Suppressor macrophage treated with lipopolysaccharide for 1 hour (primary cell): ENCODE results near the gene HS2ST1.
"Not testable (repeated sequence)": the region's sequence is repeated elsewhere in the genome, so short reads cannot be mapped to it uniquely, and the experiment has no call there.

Source experiments
- DNase-seq, 3 donors: peaks; one replicate each; pipeline ENCODE4 v3.0.0-alpha.2; 2020 to 2022

HS2ST1 gene

GRCh38 chr1:87028576-87028975 lies 114.1 kb downstream of the HS2ST1 start:
- DNase-seq, result no peak

GRCh38 chr1:87030740-87031690 lies 116.6 kb downstream of the HS2ST1 start:
- no peak for DNase-seq

DNA sequence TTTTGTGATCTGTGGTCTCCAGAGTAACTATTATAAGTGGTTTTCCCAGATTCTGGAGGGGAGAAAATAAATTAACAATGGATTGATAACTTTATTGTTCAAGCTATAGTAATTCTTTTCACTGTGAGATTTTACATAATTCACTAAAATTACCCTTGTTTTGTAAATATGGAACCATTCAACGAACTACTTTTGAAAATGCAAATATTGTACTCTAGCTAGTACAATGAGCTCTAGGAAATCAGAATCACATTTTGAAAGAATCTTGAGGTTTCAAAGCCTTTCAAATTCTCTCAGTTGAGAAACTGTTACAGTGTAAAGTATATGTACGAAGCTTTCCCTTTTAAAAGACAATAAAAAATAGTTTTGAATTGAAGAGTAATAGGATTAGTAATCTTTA lies 119.9 kb downstream of the HS2ST1 start:
- DNase-seq, result no peak

GRCh38 chr1:87039096-87039495 lies 124.7 kb downstream of the HS2ST1 start:
- DNase-seq, result no peak

DNA sequence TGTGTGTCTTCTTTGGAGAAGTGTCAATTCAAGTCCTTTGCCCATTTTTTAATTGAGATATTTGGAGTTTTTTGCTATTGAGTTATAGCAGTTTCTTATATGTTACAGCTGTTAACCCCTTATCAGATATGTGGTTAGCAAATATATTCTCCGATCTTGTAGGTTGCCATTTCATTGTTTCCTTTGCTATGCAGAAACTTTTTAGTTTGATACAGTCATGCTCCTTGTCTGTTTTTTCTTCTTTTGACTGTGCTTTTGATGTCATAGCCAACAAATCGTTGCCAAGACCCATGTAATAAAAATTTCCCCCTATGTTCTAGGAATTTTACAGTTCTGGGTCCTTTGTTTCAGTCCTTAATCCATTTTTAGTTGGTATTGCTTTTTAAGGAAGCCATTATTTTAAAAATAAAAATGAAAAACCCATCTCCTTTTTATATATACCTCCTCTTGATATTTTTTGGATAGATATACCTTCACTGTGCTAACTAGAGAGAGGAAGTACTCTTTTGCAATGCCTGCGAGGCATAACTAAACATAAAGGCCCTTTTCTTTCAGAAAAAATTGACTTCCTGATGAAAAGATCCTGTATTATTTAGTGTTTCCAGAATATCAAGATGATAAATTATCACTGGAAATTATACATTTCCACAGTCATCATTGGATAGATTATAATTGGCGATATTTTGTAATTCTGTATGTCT lies 127.8 kb downstream of the HS2ST1 start:
- peak in 1 of 3 donors; percentile 6 for DNase-seq

- DNase-seq, result no peak
Measured at GRCh38 chr1:87044424-87044823, 130.0 kb downstream of the HS2ST1 start.

DNA sequence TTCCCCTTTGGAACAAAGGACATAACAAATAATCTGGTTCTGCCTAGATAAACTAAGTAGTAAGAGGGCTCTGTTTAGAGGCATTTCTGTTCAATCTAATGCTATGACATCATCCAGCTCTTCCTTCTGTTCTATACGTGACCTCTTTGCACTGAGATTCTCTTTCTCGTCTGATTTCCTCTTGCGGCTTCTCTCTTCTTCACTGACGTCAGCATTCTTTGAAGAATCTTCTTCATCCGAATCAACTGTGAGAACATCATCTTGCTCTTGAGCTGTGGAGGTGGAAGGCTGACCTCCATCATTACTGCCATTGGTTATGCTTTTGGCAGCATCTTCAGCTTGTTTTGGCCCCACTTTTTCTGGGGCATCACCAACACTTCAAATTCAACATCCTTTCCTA lies 130.4 kb downstream of the HS2ST1 start:
- DNase-seq, result no peak

DNA sequence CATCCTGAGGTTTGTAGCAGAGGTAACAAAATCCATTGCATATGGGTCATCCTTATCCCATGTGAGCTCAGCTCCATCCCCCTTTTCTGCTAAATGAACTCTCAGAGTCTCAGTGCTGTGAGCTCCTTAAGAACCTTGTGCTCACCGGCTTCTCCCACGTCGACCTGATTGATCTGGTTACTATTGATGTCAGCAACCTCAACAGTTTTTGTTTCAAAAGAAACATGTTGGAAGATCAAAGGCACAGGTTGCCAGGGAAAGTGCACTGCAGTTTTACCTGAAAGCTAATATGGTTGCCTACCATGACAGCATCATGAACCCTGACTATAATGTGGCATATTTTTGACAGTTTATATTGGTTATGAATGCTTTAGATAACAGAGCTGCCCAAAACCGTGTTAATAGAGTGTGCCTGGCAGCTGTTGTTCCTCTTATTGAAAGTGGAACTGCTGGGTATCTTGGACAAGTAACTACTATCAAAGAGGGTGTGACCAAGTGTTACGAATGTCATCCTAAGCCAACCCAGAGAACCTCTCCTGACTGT lies 131.4 kb downstream of the HS2ST1 start:
- peak in 1 of 3 donors; percentile 2 for DNase-seq

GRCh38 chr1:87046951-87047350 lies 132.5 kb downstream of the HS2ST1 start:
- no peak for DNase-seq

DNA sequence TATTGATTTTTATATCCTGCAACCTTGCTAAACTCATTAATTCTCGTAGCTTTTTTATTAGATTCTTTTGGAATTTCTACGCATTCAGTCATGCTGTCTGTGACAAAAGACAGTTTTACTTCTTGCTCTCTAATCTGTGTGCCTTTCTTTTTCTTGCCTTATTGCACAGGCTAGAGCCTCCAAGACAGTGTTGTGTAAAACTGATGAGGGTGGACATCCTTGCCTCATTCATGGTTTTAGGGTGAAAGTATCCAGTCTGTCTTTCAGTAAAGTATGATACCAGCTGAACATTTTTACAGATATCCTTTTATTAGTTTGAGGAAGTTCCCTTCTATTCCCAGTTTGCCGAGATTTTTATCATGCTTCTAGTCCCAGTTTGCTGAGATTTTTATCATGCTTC lies 133.8 kb downstream of the HS2ST1 start:
- DNase-seq, result no peak

- no peak for DNase-seq
Measured at GRCh38 chr1:87051965-87052364, 137.5 kb downstream of the HS2ST1 start.

- DNase-seq, result peak in 1 of 3 donors; percentile 4
Measured at GRCh38 chr1:87052400-87052799, 138.0 kb downstream of the HS2ST1 start.

DNA sequence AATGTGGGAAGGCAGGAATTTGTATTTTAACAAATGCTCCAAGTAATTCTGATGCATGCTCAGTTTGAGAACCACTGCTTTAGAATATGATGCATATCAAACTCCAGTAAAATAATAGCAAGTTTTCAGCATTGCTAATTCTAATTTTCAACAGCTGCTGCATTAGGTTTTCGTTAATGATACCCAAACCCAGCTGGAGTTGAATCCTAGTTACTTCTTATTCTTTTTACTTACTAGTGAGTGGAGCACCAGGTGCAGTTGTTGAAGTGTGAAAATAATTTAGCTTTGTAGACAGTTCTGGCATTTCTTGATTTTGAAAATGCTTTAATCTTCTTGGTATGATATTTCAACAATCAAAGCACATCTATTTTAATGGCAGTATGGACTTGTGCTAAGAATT lies 138.5 kb downstream of the HS2ST1 start:
- no peak for DNase-seq

DNA sequence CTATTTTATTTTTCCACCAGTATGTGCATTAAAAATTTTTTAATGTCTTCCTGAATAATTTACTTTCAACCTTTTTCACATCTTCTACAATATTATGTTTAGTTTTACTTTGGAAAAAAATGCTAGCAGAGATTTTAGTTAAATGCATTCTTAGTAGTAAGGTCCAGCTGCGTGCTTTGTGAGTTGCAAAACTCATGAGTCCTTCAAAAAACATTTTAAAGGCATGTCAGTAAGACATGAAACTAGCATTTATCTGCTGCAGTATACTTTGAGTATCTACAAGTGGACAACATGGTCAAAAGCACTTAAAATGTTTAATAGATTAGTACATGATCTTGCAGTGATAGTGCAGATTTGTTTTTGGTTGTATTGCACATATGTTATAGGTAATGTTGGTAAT lies 139.0 kb downstream of the HS2ST1 start:
- no peak for DNase-seq

DNA sequence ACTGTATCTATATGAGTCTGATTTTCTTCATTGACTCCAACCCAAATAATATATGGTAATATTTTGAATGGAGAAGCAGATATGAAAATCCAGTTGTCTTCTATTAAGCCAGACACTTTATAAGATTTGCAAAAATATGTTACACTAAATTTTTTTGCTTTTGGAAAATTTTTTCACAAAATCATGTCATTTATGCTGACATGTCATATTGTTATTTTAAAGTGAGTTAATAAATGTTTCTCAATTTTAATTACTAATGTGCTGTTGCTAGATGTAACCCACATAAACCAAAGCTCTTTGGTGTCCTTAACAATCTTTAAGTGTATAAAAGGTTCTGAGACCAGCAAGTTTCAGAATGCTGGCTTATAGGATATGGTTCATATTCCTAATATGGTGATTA lies 142.5 kb downstream of the HS2ST1 start:
- no peak for DNase-seq

DNA sequence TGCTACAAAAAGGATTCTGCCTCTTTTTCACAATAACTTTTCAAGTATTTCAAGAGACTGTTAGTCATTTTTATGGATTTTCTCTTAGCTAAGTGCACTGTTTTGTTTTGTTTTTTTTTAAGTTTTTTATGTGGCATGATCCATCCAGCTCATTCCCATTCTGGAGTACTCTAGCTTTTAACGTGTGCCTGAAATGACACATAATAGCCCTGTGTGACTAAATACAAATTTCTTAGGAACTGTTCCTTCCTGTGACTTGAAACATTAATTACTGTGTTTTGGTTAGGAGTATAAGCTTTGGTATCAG lies 143.9 kb downstream of the HS2ST1 start:
- no peak for DNase-seq

DNA sequence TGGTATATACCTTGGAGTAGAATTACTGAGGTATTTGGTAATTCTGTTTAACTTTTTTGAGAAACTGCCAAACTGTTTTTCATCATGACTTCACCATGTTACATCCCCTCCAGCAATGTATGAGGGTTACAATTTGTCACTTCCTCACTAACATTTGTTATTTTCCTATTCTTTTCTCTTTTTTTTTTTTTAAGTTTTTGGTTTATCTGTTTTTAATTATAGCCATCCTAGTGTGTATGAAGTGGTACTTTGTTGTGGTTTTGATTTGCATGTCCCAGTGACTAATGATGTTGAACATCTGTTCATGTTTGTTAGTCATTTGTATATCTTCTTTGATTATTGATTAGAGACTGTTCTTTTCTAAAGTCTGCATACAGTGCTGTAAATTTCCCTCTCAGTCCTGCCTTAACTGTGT lies 147.3 kb downstream of the HS2ST1 start:
- peak in 1 of 3 donors; percentile 5 for DNase-seq

GRCh38 chr1:87062687-87063086 lies 148.3 kb downstream of the HS2ST1 start:
- DNase-seq, result no peak

DNA sequence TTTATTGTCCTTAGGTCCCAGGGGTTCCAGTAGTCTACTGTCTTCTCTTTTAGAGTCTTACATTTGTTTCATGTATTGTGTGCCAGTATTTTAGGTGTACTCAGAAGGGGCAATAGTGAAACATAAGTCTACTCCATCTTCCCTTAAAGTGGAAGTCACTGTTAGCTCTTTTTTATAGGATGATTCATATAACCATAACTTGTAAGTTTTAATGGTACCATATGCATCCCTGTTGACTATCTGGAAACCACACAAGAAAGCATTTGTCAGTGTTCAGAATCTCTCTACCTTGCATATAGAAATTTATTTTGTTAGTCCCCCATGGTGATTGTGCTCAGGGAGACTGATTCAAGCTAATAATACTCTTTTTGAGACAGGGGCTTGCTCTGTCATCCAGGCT lies 149.9 kb downstream of the HS2ST1 start:
- DNase-seq, result no peak

DNA sequence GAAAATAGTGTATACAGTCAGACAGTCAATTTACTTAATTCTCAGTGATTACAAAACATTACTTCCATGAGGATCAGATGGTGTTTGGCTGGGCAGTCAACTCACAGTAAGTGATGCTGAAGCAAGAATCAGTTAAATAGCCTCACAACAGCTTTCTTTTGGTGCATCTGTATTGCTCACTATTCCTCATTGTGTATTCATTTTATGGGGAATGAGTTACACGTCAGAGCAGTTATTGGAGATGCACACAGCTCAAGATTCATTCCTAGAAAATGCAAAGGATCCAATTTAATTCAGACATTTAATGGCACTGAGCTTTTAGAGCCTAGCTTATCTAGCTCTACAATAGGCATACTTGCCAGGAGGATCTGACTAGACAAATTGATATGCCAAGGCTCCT lies 150.6 kb downstream of the HS2ST1 start:
- DNase-seq, result no peak

DNA sequence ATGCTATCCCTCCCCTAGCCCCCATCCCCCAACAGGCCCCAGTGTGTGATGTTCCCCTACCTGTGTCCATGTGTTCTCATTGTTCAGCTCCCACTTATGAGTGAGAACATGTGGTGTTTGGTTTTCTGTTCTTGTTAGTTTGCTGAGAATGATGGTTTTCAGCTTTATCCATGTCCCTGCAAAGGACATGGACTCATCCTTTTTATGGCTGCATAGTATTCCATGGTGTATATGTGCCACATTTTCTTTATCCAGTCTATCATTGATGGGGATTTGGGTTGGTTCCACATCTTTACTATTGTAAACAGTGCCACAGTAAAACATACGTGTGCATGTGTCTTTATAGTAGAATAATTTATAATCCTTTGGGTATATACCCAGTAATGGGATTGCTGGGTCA lies 152.3 kb downstream of the HS2ST1 start:
- not testable (repeated sequence) for DNase-seq

DNA sequence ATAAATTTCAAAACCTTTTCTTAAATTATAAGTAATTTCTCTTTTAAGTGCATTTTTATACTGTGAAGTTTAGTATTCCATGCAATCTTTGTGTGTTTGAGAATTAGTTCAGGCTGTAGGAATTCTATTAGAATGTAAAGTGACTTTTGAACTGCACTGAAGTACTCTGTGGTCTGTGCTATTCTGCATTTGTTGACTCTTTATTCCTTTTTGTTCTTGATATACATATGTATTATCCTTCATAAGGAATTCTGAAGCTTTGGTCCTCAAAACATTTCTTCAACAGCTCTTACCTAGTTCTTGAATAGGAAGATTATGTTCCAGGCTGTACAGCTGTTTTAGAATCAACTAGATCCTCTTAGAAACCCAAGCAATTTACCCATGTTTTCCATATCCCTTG lies 158.0 kb downstream of the HS2ST1 start:
- DNase-seq, result no peak

GRCh38 chr1:87072904-87073303 lies 158.5 kb downstream of the HS2ST1 start:
- no peak for DNase-seq
